Measurements from ENCODE around the gene GRK3. TPM values are rescaled to one million over a fixed set of nuclear protein-coding genes. Genes with fewer than 3 reads are reported as not detected.
"Not testable (repeated sequence)": the region's sequence is repeated elsewhere in the genome, so short reads cannot be mapped to it uniquely, and the experiment has no call there.

The GRK3 gene
- 1 to 10 TPM; 2.2 to 7.2 (median 3.8) TPM for total RNA-seq
- 28.0 TPM for total RNA-seq (2013)

- TF ChIP-seq, protein P1, sequence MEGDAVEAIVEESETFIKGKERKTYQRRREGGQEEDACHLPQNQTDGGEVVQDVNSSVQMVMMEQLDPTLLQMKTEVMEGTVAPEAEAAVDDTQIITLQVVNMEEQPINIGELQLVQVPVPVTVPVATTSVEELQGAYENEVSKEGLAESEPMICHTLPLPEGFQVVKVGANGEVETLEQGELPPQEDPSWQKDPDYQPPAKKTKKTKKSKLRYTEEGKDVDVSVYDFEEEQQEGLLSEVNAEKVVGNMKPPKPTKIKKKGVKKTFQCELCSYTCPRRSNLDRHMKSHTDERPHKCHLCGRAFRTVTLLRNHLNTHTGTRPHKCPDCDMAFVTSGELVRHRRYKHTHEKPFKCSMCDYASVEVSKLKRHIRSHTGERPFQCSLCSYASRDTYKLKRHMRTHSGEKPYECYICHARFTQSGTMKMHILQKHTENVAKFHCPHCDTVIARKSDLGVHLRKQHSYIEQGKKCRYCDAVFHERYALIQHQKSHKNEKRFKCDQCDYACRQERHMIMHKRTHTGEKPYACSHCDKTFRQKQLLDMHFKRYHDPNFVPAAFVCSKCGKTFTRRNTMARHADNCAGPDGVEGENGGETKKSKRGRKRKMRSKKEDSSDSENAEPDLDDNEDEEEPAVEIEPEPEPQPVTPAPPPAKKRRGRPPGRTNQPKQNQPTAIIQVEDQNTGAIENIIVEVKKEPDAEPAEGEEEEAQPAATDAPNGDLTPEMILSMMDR (IDR thresholded peaks at IDR 0.05): no peak
- Mint-ChIP-seq H3K27ac (peak within 1 kb of the TSS in 1 of 2 donors; percentile 74), H3K27me3 (ENCODE audit: low read depth in 2 of 2) (peaks cover 27 to 33% of the 10 kb centered on the region in 2 donors), H3K4me1 (peaks cover 19 to 27% of the 10 kb centered on the region in 2 donors), H3K4me3 (peak within 1 kb of the TSS; percentile 91), H3K36me3 (no peaks in the 10 kb centered on the region), H3K9me3 (no peaks in the 10 kb centered on the region)
- Histone ChIP-seq H3K27ac (ENCODE audit: low read length) (peak within 1 kb of the TSS; percentile 78), H3K27me3 (ENCODE audit: control insufficient read depth, insufficient read depth, low read length) (no peaks in the 10 kb centered on the region), H3K4me3 (ENCODE audit: low read length) (peak within 1 kb of the TSS; percentile 54), H3K36me3 (ENCODE audit: control insufficient read depth, insufficient read depth, low read length) (no peaks in the 10 kb centered on the region), H3K4me1 (ENCODE audit: control insufficient read depth, insufficient read depth, low read length) (peaks cover 16% of the 10 kb centered on the region), H3K9me3 (ENCODE audit: control insufficient read depth, insufficient read depth, low read length) (no peaks in the 10 kb centered on the region)
- ATAC-seq (peak; percentile 54 to 79 (median 66)), DNase-seq (peak; percentile 17 to 66)
- intact Hi-C loops (cut with micrococcal nuclease): loop anchor here (5.0 kb wide), 1 partner anchor 147 kb away; no protein-coding TSS in a partner anchor
- WGBS (ENCODE audit: insufficient coverage): under 1% methylated on average over 73 of the region's 73 CpGs
Observed at GRCh38 chr22:25564320-25564978, at the start of gene GRK3. GRK3 (plus strand) TSS chr22:25564675; CDS start chr22:25565041, 366 bp downstream.

GRCh38 chr22:25518000-25518663 is 46.3 kb upstream of the GRK3 start:
- WGBS (ENCODE audit: insufficient coverage): 97% methylated on average over 11 of the region's 12 CpGs
- intact Hi-C loops (cut with micrococcal nuclease): no loop called here
- H3K4me1 ChIP-seq (ENCODE audit: control insufficient read depth, insufficient read depth, low read length): no peaks in the 10 kb centered on the region
- H3K27me3 ChIP-seq (ENCODE audit: control insufficient read depth, insufficient read depth, low read length): no peaks in the 10 kb centered on the region
- H3K36me3 Mint-ChIP-seq: peaks cover 8% of the 10 kb centered on the region
- no peaks in the 10 kb centered on the region for H3K27me3 Mint-ChIP-seq (ENCODE audit: low read depth in 2 of 2)
- no peak overlapping the region for H3K4me3 ChIP-seq (ENCODE audit: low read length)
- ATAC-seq: no peak
- H3K9me3 ChIP-seq (ENCODE audit: control insufficient read depth, insufficient read depth, low read length): no peaks in the 10 kb centered on the region
- no peaks in the 10 kb centered on the region for H3K36me3 ChIP-seq (ENCODE audit: control insufficient read depth, insufficient read depth, low read length)
- H3K4me1 Mint-ChIP-seq: no peaks in the 10 kb centered on the region
- H3K27ac Mint-ChIP-seq: no peak overlapping the region
- TF ChIP-seq, protein P1 (IDR thresholded peaks at IDR 0.05): no peak
- no peak overlapping the region for H3K27ac ChIP-seq (ENCODE audit: low read length)
- H3K9me3 Mint-ChIP-seq: no peaks in the 10 kb centered on the region
- H3K4me3 Mint-ChIP-seq: no peak overlapping the region
- no peak for DNase-seq

DNA sequence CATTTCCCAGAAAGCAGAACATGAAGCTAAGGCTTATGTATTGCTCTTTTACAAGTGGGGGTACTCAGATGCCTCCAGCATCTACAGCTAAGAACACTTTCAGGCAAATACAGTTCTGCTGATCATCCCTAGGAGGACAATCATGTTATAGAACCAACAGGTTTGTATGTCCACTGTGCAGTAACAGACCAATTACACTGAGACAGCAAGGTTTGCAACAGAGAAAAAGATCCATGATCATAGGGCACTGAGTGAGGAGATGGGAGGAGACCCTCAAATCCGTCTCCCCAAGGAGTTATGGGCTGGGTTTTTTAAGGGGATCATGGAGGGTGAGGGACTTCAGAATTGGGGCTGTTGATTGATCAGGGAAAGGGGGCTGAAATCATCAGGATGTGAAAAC is 39.1 kb upstream of the GRK3 start:
- no peaks in the 10 kb centered on the region for H3K4me1 Mint-ChIP-seq
- H3K36me3 Mint-ChIP-seq: peaks cover 8% of the 10 kb centered on the region
- H3K4me3 Mint-ChIP-seq: no peak overlapping the region
- TF ChIP-seq, protein P1 (IDR thresholded peaks at IDR 0.05): no peak
- WGBS (ENCODE audit: insufficient coverage): 79% methylated on average over 1 of the region's 1 CpG
- DNase-seq: no peak
- Histone ChIP-seq H3K27ac (ENCODE audit: low read length) (no peak overlapping the region), H3K4me1 (ENCODE audit: control insufficient read depth, insufficient read depth, low read length) (no peaks in the 10 kb centered on the region), H3K4me3 (ENCODE audit: low read length) (no peak overlapping the region), H3K36me3 (ENCODE audit: control insufficient read depth, insufficient read depth, low read length) (no peaks in the 10 kb centered on the region), H3K9me3 (ENCODE audit: control insufficient read depth, insufficient read depth, low read length) (no peaks in the 10 kb centered on the region), H3K27me3 (ENCODE audit: control insufficient read depth, insufficient read depth, low read length) (no peaks in the 10 kb centered on the region)
- intact Hi-C loops (cut with micrococcal nuclease): loop anchor here (5.0 kb wide), 1 partner anchor 258 kb away; no protein-coding TSS in a partner anchor
- no peak for ATAC-seq
- H3K9me3 Mint-ChIP-seq: peaks cover 0 to 11% of the 10 kb centered on the region in 2 donors
- no peak overlapping the region for H3K27ac Mint-ChIP-seq
- H3K27me3 Mint-ChIP-seq (ENCODE audit: low read depth in 2 of 2): peaks cover 0 to 8% of the 10 kb centered on the region in 2 donors

- not testable (repeated sequence) for DNase-seq; H3K9me3 ChIP-seq (ENCODE audit: control insufficient read depth, insufficient read depth, low read length); H3K4me3 Mint-ChIP-seq; H3K36me3 Mint-ChIP-seq; H3K4me1 ChIP-seq (ENCODE audit: control insufficient read depth, insufficient read depth, low read length); H3K27me3 ChIP-seq (ENCODE audit: control insufficient read depth, insufficient read depth, low read length); H3K36me3 ChIP-seq (ENCODE audit: control insufficient read depth, insufficient read depth, low read length); ATAC-seq; H3K27ac ChIP-seq (ENCODE audit: low read length); H3K27ac Mint-ChIP-seq; H3K4me3 ChIP-seq (ENCODE audit: low read length); H3K4me1 Mint-ChIP-seq
- intact Hi-C loops (cut with micrococcal nuclease): loop anchor here (5.0 kb wide), 1 partner anchor 259 kb away; no protein-coding TSS in a partner anchor
- Mint-ChIP-seq H3K9me3 (peaks cover 0 to 11% of the 10 kb centered on the region in 2 donors), H3K27me3 (ENCODE audit: low read depth in 2 of 2) (peaks cover 0 to 12% of the 10 kb centered on the region in 2 donors)
- WGBS (ENCODE audit: insufficient coverage): 60% methylated on average over 1 of the region's 3 CpGs
Observed at GRCh38 chr22:25525804-25526584, 38.5 kb upstream of the GRK3 start.

GRCh38 chr22:25527016-25527415 is 37.5 kb upstream of the GRK3 start:
- not testable (repeated sequence) for H3K36me3 Mint-ChIP-seq; H3K4me3 Mint-ChIP-seq; ATAC-seq; H3K27ac Mint-ChIP-seq; H3K36me3 ChIP-seq (ENCODE audit: control insufficient read depth, insufficient read depth, low read length); H3K27me3 ChIP-seq (ENCODE audit: control insufficient read depth, insufficient read depth, low read length); H3K4me1 ChIP-seq (ENCODE audit: control insufficient read depth, insufficient read depth, low read length); H3K9me3 ChIP-seq (ENCODE audit: control insufficient read depth, insufficient read depth, low read length); H3K4me1 Mint-ChIP-seq; H3K27ac ChIP-seq (ENCODE audit: low read length); H3K4me3 ChIP-seq (ENCODE audit: low read length); DNase-seq
- 57% methylated on average over 1 of the region's 1 CpG for WGBS (ENCODE audit: insufficient coverage)
- Mint-ChIP-seq H3K9me3 (peaks cover 0 to 11% of the 10 kb centered on the region in 2 donors), H3K27me3 (ENCODE audit: low read depth in 2 of 2) (peaks cover 0 to 15% of the 10 kb centered on the region in 2 donors)
- intact Hi-C loops (cut with micrococcal nuclease): loop anchor here (5.0 kb wide), 1 partner anchor 260 kb away; no protein-coding TSS in a partner anchor
